Parietal lobe (tissue), 2 donors: ENCODE results near the gene SCYGR6. TPM values are rescaled to one million over a fixed set of nuclear protein-coding genes. Genes with fewer than 3 reads are reported as not detected.

ENCODE experiments used
- small RNA-seq: library from RNA; depleted of rRNA; stranded (forward); fragments of <200 nt; gene quantifications from one replicate; pipeline ENCODE3, GENCODE V24; 2014; ENCODE audit warnings: low replicate concordance
- total RNA-seq: library from RNA; depleted of rRNA; stranded (reverse); fragments of >200 nt; gene quantifications from one replicate; pipeline ENCODE4 v1.2.3, GENCODE V29; 2014

SCYGR6 gene
- not detected for total RNA-seq

DNA sequence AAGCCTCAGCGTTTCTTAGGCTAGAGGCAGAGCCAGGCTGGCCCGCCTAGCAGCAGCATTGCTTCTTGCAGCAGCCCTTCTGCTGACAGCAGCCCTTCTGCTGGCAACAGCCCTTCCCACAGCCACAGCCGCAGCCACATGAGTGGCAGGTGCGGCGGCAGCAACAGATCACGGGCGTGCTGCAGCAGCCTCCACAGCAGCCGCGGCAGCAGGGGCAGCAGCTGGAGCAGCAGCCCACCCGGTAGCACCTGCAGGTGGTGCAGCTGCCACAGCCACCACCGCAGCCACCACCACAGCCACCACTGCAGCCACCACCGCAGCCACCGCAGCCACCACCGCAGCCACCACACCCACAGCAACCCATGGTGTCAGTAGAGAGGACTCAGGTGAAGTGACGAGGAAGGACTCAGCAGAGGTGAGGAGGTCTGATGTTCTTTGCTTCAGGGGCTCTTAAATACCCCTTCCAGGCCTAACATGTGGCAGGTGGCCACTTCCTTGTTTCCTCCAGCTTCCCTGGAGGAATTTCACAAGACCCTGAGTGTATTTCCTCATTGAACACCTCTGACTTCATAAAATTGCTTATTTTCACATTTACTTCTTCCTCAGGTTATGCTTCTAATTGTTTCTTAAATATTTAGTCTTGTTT lies at the start of gene SCYGR6:
Gene SCYGR6, minus strand, starts transcription at position 364 of the 646 bp plus-strand sequence. Its CDS starts 0 bp downstream, at position 364.

DNA sequence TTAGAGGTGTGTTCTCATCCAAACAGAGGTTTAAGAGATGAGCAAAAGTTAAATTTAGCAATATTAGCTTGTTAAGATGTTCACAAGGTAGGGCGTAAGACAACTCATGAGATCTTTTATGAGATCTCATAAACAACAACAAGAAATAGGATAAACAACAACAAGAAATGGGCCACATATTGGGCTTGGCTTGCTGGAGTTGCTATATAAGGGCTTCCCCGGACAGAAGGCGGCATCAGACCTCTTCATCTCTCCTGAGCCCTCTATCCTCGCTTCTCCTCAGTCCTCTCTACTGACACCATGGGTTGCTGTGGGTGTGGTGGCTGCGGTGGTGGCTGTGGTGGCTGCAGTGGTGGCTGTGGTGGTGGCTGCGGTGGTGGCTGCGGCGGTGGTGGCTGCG lies 21.0 kb upstream of the SCYGR6 start, which contains the start of gene SCYGR8:
Gene SCYGR8, plus strand, starts transcription at position 301 of the 400 bp plus-strand sequence. Its CDS starts 0 bp downstream, at position 301.

GRCh38 chr2:227728035-227728434 lies 3.5 kb upstream of the SCYGR6 start, which contains the start of gene SCYGR7:
Gene SCYGR7, plus strand, starts transcription at chr2:227728335. Its CDS starts 0 bp downstream, at chr2:227728335.

DNA sequence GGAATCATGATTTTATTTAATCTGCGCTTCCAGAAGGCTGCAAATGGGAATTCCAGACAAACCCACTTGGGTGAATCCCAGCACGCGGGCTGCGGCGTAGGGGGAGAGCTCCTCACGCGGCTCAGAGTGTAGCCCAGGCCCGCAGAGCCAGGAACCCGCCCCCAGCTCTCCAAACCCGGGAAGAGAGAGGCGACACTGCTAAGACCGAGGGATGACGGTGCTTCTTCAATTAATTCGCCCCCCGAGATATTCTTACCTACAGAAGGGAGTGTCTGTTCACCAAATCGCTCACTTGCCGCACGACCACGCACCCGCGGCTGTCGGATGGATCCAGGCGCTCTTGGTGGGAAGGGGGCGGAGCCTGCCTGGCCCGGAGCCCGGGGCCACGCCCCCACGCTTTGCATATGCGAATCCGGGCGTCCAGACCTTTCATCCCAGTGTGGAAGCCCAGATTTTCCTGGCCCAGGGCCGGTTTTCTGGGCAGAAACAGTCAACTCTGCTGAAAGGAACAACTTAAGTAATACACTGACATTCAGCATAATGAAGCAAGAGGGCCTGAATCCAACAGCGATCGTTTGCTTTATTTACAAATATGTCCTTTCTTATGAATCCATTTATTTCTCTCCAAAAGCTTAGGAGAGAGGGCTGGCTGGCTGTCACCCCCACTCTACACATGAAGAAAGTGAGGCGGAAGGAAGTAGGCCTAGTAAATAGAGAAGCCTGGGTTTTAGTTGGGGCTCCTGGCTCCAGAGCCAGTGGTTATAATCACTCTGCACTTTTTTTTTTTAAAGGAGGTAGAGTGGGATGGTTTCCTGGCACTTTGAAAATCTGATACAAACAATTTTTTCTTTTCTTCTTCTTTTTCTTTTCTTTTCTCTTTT lies 6.6 kb downstream of the SCYGR6 start, which contains the start of gene SLC19A3:
Gene SLC19A3, minus strand, starts transcription at position 342 of the 881 bp plus-strand sequence. CDS start 15,710 bp downstream, outside the sequence.

Small RNA genes within 50 kb of the gene (small RNA-seq; reads per million reads assigned to genes)
- gene RNA5SP121, result not detected

Other genes with a start within 250 kb of the SCYGR6 start
- not detected for gene SCYGR2, start 125.9 kb downstream of the SCYGR6 start, total RNA-seq
- gene SCYGR3, start 109.9 kb downstream of the SCYGR6 start, total RNA-seq, result not detected
- gene SCYGR4, start 107.3 kb downstream of the SCYGR6 start, total RNA-seq, result not detected
- gene SCYGR5, start 58.0 kb downstream of the SCYGR6 start, total RNA-seq, result not detected
- gene SLC19A3, start 6.7 kb downstream of the SCYGR6 start, total RNA-seq, result 3.1 TPM
- not detected for gene SCYGR7, start 3.6 kb upstream of the SCYGR6 start, total RNA-seq
- gene SCYGR8, start 21.1 kb upstream of the SCYGR6 start, total RNA-seq, result not detected
- gene CCL20, start 89.1 kb upstream of the SCYGR6 start, total RNA-seq, result not detected
- gene DAW1, start 146.9 kb upstream of the SCYGR6 start, total RNA-seq, result 2.5 TPM